ENCODE measurements around the gene IRF1.
"Not testable (repeated sequence)": the region's sequence is repeated elsewhere in the genome, so short reads cannot be mapped to it uniquely, and the experiment has no call there.

Gene IRF1, protein sequence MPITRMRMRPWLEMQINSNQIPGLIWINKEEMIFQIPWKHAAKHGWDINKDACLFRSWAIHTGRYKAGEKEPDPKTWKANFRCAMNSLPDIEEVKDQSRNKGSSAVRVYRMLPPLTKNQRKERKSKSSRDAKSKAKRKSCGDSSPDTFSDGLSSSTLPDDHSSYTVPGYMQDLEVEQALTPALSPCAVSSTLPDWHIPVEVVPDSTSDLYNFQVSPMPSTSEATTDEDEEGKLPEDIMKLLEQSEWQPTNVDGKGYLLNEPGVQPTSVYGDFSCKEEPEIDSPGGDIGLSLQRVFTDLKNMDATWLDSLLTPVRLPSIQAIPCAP

DNA sequence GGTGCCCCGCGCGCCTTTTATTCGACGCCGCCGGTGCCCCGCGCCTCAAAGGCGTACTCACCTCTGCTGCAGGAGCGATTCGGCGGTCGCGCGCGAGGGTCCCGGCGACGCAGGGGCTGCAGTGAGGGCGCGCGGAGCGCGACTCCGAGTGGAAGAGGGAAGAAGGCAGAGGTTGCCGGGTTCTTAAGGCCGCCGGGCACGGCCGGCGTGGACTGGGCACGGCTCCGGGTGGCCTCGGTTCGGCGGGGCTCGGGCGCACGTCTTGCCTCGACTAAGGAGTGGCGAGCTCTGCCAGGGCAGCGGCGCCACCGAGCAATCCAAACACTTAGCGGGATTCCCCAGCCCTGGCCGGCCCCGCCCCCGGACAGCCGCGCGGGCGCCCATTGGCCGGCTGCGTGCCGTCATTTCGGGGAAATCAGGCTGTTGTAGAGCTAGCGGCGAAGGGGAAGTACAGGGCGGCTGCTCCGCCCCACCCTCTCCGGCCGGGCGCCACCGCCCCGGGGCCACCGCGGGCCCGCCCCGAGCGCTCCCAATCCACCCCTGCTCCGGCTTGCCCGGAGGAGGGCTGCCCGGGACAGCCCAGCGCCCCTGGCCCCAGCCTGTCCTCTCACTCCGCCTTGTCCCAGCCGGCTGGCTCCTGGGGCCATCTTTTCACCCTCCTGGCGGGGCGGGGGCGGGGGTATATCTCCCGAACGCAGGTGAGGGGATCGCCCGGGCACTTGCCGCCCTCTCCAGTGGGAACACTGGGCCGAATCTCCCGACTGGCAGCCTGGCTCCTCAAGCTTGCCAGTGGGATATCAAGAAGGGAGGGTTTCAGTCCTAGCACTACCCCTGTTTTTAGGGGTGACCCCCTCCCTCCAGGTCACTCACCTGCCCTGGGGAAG lies at the start of gene IRF1:
Gene IRF1 (minus strand): TSS at position 290 of the 884 bp plus-strand sequence. CDS start 1,295 bp downstream, outside the sequence.
- no peak for FAIRE-seq

GRCh38 chr5:132540149-132540548 lies 49.6 kb upstream of the IRF1 start:
- FAIRE-seq, result no peak

GRCh38 chr5:132539716-132540115 lies 49.1 kb upstream of the IRF1 start:
- no peak for FAIRE-seq

DNA sequence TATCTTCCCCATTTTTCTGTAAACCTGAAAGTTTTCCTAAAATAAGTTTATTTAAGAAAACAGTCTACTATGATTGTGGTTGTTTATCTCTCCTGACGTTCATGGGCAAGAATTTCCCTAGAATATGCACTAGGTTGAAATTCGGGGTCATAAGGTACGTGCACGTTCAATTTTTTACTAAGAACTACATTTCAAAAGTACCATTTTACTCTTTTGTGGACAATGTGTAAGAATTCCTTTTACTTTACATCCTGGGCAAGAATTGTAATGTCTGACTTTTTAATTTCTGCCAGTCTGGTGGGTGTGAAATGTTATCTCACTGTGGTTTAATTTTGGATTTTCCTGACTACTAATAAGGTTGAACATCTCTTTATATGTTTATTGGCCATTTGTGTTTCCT lies 40.4 kb upstream of the IRF1 start:
- no peak for FAIRE-seq

DNA sequence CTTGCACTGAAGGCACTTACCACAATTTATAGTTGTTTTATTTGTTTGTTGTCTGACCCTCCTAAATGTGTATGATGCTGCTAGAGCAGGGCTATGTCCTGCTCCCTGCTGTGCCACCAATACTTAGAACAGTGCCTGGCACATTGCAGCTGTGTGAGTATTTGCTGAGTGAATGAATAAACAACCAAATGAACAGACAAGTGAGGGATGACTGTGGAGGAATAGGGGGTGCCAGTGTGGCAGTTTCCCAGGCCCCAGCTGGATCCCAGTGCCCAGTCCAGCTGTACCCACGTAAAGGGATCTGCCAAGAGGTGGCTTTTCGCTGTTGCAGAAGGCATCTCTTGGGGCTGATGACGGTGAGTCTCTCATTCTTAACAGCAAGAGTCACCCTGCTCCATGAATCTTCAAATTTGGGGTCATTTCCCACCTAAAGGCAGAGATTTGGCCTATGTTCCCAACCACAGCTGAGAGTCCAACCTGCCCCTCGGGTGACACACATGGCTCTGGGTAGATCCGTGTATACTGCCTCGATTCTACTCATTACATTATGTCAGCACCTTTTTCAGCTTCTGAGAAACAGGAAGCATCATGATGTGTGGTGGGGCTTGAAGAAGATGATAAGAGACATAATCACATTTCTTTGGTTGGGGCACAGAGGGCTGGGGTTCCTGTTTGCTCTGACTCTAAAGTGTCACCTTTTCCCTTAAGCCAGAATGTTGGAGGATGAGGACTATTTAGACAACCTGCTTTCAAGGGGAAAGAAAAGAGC lies 38.5 kb upstream of the IRF1 start:
- FAIRE-seq, result no peak

- no peak for FAIRE-seq
Observed at GRCh38 chr5:132528021-132528420, 37.4 kb upstream of the IRF1 start.

DNA sequence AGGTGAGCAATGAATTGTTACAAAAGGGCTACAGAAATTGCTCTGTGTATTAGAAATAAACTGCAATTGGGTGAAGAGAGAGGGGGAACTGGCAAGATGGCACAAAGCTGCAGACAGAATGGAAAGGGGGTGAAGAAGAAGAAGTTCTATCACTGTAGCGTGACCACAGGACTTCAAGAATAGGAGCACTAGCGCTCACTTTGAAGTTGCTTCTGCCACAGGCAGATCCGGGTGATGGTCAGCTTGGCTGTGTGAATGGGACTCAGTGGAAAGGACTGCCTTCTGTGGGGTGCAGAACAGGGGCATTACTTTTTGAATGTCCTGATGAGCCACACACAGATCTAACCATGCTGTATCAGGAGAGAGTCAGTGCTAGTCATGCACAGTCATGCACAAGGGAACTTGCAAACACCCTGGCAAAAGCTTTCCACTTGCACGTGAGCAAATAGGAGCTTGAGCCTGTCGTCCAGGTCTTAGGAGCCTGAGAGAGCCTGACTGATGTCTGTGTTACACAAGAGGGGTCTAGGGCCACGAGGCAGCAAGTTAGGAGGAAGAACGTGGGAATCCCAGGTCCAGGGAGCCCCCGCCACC lies 36.5 kb upstream of the IRF1 start:
- no peak for FAIRE-seq

DNA sequence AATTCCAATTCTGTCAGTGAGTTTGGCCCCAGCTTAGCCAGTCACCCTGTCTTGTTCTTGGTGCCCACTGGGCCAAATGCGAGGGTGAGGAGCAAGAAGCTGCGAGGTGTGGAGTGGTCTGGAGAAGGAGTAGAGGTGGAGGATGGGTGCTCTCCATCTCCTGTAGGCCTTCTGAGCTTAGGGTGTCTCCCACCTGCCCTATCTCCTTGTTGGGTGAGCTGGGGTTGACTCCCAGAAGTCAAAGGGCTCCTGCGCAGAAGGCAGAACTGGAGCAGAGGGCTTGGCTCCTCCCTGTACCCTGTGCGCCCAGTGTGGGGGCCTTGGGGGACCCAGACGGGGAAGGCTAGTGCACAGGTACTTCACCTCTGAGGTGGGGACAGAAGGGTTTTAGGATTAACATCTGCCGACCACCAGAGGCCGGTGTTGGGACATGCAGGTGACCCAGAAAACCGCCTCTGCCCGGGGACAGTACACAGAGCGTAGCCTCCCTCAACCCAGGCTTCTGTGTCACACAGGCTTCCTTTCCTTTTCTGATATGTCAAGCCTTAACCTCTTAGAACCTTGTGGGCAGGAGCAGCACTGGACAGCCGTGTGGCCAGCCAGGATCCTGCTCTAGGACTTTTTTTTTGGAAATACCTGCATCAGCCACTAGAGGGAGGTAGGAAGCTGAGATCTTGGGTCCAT lies 35.9 kb upstream of the IRF1 start:
- FAIRE-seq, result no peak

DNA sequence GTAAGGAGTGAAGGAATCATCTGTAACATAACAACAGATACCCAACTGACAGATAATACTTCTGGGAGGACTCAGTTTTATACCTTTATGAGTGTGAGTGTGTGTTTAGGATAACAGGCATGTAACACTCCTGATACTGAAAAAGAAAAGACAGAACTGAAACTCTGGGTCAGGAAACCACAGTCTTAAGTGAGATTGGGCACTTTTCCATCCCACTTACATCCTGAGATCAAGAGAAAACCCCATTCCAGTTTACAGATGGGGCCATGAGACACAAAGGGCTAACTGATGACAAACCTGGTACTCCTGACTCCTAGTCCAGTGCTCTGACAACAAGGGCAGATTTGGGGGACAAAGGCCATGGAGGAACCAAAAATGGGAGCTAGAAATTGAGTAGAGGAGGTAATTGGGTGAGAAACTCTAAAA lies 34.7 kb upstream of the IRF1 start:
- no peak for FAIRE-seq

GRCh38 chr5:132524877-132525276 lies 34.3 kb upstream of the IRF1 start:
- FAIRE-seq, result not testable (repeated sequence)

GRCh38 chr5:132522067-132522466 lies 31.5 kb upstream of the IRF1 start:
- FAIRE-seq, result not testable (repeated sequence)

- not testable (repeated sequence) for FAIRE-seq
Observed at GRCh38 chr5:132513618-132514336, 23.2 kb upstream of the IRF1 start.

- FAIRE-seq, result no peak
Observed at GRCh38 chr5:132510076-132510475, 19.5 kb upstream of the IRF1 start.

- FAIRE-seq, result no peak
Observed at GRCh38 chr5:132506094-132506692, 15.6 kb upstream of the IRF1 start.

DNA sequence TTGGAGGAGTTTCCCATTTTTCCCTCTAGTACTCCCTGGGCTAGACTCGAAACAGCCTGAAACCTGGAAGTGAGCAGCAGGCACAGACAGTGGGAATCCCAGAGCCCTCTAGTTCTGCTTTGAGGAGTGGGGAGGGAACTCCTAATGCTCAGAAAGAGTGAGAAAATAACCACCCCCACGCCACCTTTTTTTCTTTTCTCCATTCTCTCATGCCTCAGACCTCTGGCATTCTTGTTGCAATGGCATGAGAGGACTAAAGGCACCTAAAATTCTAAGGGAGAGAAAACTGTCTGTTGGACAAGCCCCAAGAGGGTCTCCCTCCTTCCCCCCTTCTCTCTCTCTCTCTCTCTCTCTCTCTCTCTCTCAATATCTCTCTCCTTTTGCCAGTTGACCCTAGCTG lies 15.1 kb upstream of the IRF1 start:
- FAIRE-seq, result no peak

DNA sequence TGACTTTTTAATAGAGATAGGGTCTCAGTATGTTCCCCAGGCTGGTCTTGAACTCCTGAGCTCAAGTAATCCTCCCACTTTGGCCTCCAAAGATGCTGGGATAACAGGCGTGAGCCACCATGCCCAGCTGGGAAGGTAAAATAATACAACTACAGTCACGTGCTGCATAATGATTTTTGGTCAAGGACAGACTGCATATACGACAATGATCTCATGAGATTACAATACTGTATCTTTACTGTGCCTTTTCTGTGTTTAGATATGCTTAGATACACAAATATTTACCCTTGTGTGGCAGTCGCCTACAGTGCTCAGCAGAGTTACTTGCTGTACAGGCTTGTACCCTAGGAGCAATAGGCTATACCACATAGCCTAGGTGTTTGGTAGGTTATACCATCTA lies 14.2 kb upstream of the IRF1 start:
- FAIRE-seq, result no peak

GRCh38 chr5:132503244-132503643 lies 12.7 kb upstream of the IRF1 start:
- FAIRE-seq, result no peak

GRCh38 chr5:132501961-132502931 lies 11.7 kb upstream of the IRF1 start:
- no peak for FAIRE-seq

GRCh38 chr5:132501629-132501956 lies 11.0 kb upstream of the IRF1 start:
- no peak for FAIRE-seq

All from islet of Langerhans (tissue), 1 donor.